BJ (cell line): Measurements from ENCODE around the gene TEX11. TPM values are rescaled to one million over a fixed set of nuclear protein-coding genes. Genes with fewer than 3 reads are reported as not detected.
"Not testable (repeated sequence)": the region's sequence is repeated elsewhere in the genome, so short reads cannot be mapped to it uniquely, and the experiment has no call there.

Experiments
- CTCF ChIA-PET: fragments of 350-600 bp; formaldehyde crosslinking; extraction: SDS; loops from one replicate; lab custom pipeline; 2021; ENCODE audit warnings: antibody characterized with exemption, inconsistent platforms; lab: Yijun Ruan, JAX
- POLR2A ChIA-PET: fragments of 300-600 bp; sonication (Branson Sonifier 250); formaldehyde crosslinking; extraction: SDS; loops from one replicate; lab custom pipeline; 2021; ENCODE audit warnings: antibody characterized with exemption; lab: Charles Lee
- DNase-seq: peaks from one replicate; pipeline ENCODE4 v3.0.0-alpha.2; 2011; ENCODE audit warnings: low read depth
- H3K27me3 ChIP-seq: 2 replicates; pipeline ENCODE4 v1.6.0; 2011; ENCODE audit warnings: low read length; ENCODE audit not compliant: control insufficient read depth, insufficient read depth
- H3K36me3 ChIP-seq: 2 replicates; pipeline ENCODE4 v1.5.1; 2011; ENCODE audit warnings: low read length; ENCODE audit not compliant: control insufficient read depth, insufficient read depth
- H3K4me3 ChIP-seq: 2 replicates; pipeline ENCODE4 v1.5.1; 2011; ENCODE audit warnings: low read depth, mild to moderate bottlenecking, control low read depth, low read length
- CTCF ChIP-seq: IDR thresholded peaks from 2 replicates; pipeline ENCODE4 v1.5.1; 2011; ENCODE audit warnings: low read depth, mild to moderate bottlenecking, control low read depth, inconsistent platforms, low read length, moderate library complexity; ENCODE audit not compliant: insufficient read depth
- polyA plus RNA-seq: library from polyadenylated mRNA; depleted of rRNA; stranded (reverse); fragments of >200 nt; gene quantifications from 2 replicates; pipeline ENCODE4 v1.2.3, GENCODE V29; 2011

Gene TEX11
- polyA plus RNA-seq, 1 experiment: not detected

- DNase-seq: no peak
- CTCF ChIA-PET: no interaction called here
- Histone ChIP-seq H3K36me3 (no peaks in the 10 kb centered on the region), H3K4me3 (no peak overlapping the region), H3K27me3 (no peaks in the 10 kb centered on the region)
- TF ChIP-seq CTCF: no peak
- POLR2A ChIA-PET: no interaction called here
Observed at GRCh38 chrX:70720721-70721120, 187.8 kb downstream of the TEX11 start.

- DNase-seq, H3K36me3 ChIP-seq, H3K4me3 ChIP-seq, POLR2A ChIA-PET, CTCF ChIA-PET, H3K27me3 ChIP-seq: not testable (repeated sequence)
Observed at GRCh38 chrX:70711336-70711735, 197.2 kb downstream of the TEX11 start.

GRCh38 chrX:70694339-70695122 is 214.0 kb downstream of the TEX11 start:
- POLR2A ChIA-PET: no interaction called here
- Histone ChIP-seq H3K4me3 (no peak overlapping the region), H3K36me3 (no peaks in the 10 kb centered on the region), H3K27me3 (no peaks in the 10 kb centered on the region)
- no peak for TF ChIP-seq CTCF
- no peak for DNase-seq
- CTCF ChIA-PET: no interaction called here

- H3K4me3 ChIP-seq, CTCF ChIA-PET, H3K36me3 ChIP-seq, H3K27me3 ChIP-seq, POLR2A ChIA-PET, DNase-seq: not testable (repeated sequence)
Observed at GRCh38 chrX:70679455-70679854, 229.1 kb downstream of the TEX11 start.

GRCh38 chrX:70675284-70675683 is 233.2 kb downstream of the TEX11 start:
- no peak overlapping the region for H3K4me3 ChIP-seq
- no peaks in the 10 kb centered on the region for H3K36me3 ChIP-seq
- CTCF ChIA-PET: no interaction called here
- POLR2A ChIA-PET: no interaction called here
- no peaks in the 10 kb centered on the region for H3K27me3 ChIP-seq
- TF ChIP-seq CTCF: no peak
- no peak for DNase-seq

GRCh38 chrX:70672326-70672725 is 236.2 kb downstream of the TEX11 start:
- no peak for TF ChIP-seq CTCF
- Histone ChIP-seq H3K27me3 (no peaks in the 10 kb centered on the region), H3K4me3 (no peak overlapping the region), H3K36me3 (no peaks in the 10 kb centered on the region)
- no peak for DNase-seq
- CTCF ChIA-PET: no interaction called here
- POLR2A ChIA-PET: no interaction called here
